Activated CD8-positive, alpha-beta memory T cell treated with anti-CD3 and anti-CD28 coated beads for 36 hours (primary cell): ENCODE results near the gene IDI2. TPM values are rescaled to one million over a fixed set of nuclear protein-coding genes. Genes with fewer than 3 reads are reported as not detected.

ENCODE experiments used
- CTCF ChIA-PET: fragments of 350-600 bp; sonication (Branson Sonifier 250); formaldehyde crosslinking; loops from one replicate; lab custom pipeline; 2021; ENCODE audit warnings: antibody characterized with exemption; lab: Charles Lee
- POLR2A ChIA-PET: fragments of 350-600 bp; sonication (Branson Sonifier 250); formaldehyde crosslinking; loops from one replicate; lab custom pipeline; 2021; ENCODE audit warnings: antibody characterized with exemption; lab: Charles Lee
- total RNA-seq, 2 experiments: library from RNA; stranded (reverse); gene quantifications; one replicate each; pipeline ENCODE4 v1.2.3, GENCODE V29; 2021

The IDI2 gene
- total RNA-seq, 2 experiments from 2014 or later, result not detected

DNA sequence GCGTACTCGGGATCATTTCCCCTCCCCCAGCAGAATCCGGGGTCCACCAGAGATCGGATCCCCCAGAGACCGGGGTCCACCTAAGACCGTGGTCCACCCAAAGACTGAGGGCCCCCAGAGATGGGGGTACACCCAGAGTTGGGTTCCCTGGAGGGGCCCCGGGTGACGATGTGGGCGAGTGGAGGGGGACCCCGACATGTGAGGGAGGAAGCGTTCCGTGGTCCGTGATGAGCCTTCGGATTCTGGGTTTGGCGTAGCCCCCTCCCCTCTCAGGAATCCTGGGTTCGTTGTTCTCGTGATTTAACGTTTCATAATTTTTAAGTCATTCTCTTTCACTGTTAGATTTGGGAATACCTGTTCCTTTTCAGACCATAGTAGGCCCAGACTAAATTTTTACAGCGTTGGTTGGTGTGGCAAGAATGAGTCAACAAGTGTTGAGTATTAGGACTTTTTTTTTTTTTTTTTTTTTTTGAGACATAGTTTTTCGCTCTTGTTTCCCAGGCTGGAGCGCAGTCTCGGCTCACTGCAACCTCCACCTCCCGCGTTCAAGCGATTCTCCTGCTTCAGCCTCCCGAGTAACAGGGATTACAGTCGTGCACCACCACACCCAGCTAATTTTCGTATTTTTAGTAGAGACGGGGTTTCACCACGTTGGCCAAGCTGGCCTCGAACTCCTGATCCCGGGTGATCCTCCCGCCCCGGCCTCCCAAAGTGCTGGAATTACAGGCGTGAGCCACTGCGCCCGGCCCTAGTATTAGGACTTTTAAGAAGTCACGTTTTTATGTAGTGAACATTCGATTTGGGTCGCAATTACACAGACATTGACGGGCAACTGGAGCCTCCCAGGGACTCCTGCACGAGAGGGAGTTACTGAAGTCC lies 36.8 kb downstream of the IDI2 start:
- POLR2A ChIA-PET, result interaction anchor here (0.6 to 1.0 kb wide), 3 partner anchors 26 to 85 kb away, joined by 3 to 9 read pairs (median 9); no protein-coding TSS in a partner anchor
- CTCF ChIA-PET, result interaction anchor here (0.6 to 0.7 kb wide), 2 partner anchors 73 to 141 kb away, joined by 3 to 6 read pairs; no protein-coding TSS in a partner anchor

DNA sequence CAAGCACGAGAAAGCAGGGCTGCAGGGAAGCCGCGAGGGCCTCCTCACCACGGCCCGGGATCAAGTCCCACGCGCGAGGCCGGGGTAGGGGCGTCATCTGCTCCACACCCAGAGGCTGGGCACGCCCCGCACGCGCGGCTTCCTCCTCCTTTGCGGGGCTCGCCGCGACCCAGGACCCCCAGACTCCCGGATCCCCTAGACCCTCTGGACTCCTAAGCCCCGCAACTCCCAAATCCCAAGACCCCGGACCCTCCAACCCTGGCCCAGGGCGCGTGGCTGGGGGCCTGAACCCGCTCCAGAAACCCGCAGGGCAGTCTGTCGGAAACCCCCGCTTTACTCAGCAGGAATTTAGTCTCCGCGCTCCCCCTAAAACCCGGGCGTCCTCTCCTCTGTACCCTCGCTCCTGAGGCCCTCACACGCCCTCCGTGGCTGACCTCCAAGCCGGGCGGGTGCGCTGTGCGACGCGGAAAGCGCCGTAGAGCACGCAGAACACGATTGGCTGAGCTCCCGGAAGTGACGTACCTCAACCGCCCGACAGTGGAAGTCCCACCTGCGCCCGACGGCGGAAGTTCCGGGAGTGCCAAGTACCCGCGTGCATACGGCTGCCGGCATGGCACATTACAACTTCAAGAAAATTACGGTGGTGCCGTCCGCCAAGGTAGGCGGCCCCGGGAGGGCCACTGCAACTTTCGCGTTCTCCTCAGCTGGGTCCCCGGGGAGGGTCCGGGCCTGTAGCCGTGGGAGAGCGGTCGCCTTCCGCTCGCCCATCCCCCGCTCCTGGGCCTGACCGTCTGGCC lies 37.6 kb downstream of the IDI2 start, which contains the start of gene GTPBP4:
Gene GTPBP4 (plus strand): TSS at position 565 of the 797 bp plus-strand sequence. CDS start 46 bp downstream, at position 611.
- CTCF ChIA-PET, result no interaction called here
- POLR2A ChIA-PET, result interaction anchor here (0.5 to 0.8 kb wide), 4 partner anchors 55 to 103 kb away, joined by 3 read pairs; partner anchors contain the start of genes IDI1 and WDR37

DNA sequence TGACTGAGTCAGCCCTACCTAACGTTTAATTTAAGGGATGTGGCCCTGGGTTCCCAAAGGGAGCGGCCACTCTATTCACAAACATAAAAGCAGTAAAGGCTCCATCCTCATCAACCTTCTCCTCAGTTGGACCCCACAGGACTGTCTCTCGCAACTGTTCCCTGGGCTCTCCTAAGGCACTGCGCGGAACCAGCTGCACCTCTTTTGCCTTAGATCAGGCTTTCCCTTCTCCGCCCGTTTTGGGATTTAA lies 38.1 kb downstream of the IDI2 start:
- POLR2A ChIA-PET, result no interaction called here
- CTCF ChIA-PET, result no interaction called here

DNA sequence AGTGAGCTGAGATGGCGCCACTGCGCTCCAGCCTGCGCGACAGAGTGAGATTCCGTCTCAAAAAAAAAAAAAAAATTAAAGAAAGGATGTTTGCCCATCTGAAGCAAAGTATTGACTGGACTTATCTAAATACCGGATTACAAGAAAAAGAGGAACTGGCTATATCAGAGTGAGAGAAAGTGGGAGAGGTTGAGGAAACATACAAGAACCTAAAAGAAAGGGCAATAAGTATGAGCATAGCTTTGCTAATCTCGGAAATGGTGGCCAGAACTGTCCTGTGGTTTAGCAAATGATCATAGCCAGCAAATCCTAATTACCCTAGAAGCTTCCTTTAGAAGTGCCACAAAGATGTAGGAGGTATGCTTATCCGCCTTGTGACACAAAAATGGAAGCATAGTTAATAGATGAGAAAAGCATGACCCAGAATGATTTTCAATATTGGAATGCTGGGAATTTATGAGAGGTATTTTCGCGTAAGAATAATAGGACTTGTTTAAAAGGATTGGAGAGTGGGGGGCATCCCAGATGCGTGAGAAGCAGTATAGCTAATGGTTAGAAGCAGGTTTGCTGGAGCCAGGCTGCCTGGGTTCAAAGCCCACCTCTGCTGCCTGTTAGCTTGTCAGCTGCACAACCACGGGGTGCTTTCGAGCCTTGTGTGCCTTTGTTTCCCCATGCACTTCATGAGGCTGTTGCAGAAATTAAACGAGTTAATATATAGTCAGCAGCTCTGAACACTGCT lies 38.6 kb downstream of the IDI2 start:
- ChIA-PET CTCF (no interaction called here), POLR2A (interaction anchor here (0.9 kb wide), 1 partner anchor 150 kb away, joined by 3 read pairs; no protein-coding TSS in a partner anchor)

DNA sequence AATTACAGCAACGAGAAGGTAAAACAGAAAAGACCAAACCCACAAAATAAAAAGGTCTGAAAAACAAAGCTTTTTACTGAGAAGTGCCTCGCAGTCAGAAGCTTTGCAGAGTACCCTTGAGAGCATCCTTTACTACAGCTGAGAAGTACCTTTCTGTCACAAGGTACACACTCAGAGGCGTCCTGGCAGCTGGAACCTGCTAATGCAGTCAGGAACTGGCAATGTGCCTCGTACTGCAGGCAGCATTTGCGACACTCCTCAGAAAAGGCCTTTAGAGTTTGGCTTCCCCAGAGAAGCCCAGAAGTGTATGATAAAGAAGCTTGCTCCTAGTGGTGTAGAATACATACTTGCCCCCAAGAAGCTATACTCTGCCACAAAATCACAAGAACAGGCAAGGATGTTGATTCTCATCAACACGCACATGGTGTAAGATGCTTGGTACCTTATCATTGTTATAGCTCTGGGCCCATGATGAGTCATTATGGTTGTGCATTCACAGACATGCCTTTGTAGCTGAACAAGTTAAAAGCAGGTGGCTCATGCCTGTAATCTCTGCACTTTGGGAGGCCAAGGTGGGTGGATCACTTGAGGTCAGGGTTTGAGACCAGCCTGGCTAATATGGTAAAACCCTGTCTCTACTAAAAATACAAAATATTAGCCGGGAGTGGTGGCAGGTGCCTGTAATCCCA lies 39.4 kb downstream of the IDI2 start:
- POLR2A ChIA-PET, result interaction anchor here (0.6 to 0.9 kb wide), 2 partner anchors 150 to 202 kb away, joined by 3 to 13 read pairs; no protein-coding TSS in a partner anchor
- CTCF ChIA-PET, result no interaction called here

DNA sequence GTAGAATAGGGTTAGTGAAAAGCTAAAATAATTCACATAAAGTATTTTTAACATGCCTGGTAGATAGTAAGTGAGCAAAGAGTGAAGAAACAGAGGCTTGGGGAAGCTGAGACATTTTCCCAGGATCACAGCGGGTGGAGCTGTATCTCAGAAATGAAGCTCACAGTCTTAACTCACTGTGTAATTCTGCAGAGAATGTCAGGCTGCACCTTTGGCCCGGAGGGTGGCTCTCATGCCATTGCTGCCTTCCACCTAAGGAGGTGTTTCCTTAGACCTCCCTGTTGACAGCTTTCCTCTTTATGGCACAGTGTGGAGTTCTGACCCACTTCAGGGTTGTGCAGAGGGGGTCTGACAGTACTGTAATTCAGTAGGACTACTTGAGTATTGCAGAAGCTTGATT lies 40.3 kb downstream of the IDI2 start:
- ChIA-PET CTCF (interaction anchor here (1.3 kb wide), 1 partner anchor 8 kb away, joined by 4 read pairs; no protein-coding TSS in a partner anchor), POLR2A (no interaction called here)

DNA sequence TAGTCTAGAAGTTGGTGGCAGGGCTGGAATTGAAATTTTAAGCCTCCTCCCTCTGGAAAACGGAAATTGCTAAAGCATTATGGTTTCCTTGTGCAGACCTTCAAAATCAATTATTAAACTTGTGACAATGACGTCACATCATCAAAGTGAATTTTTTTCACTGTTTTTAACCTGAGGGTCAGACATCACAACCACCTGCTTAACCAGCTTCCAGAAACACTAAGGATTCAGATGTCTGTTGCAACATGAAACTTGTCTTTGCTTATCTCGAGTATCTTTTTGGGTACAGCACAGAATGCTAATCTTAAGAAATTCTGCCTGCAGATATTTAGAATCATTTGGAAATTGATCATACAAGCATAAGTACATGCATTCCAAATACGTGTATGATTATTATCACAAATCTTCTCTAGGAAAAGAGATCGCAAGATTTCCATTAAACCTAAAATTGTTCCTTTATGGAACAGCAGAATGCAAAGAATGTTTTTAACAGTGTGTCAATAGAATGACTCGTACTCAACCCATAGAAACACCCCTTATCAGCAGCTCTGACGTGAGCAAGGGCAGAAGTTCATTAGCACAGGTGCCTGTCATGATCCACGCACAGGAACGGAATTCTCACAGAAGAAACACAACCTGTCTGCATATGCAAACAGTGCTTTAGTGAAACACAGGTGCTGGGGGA lies 41.5 kb downstream of the IDI2 start:
- POLR2A ChIA-PET, result no interaction called here
- CTCF ChIA-PET, result no interaction called here

DNA sequence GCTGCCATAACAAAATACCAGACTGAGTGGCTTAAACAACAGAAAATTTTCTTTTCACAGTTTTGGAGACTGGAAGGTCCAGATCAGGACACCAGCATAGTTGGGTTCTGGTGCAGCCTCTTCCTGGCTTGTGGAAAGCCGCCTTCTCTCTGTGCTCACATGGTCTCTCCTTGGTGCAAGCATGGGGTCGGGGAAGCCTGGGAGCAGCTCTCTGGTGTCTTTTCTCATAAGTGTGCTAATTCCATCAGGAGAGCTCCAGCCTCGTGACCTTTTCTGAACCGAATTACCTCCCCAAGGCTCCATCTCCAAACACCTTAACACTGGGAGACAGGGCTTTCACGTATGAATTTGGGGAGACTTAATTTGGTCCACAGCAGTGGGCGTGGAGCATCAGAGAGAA lies 42.3 kb downstream of the IDI2 start:
- CTCF ChIA-PET, result no interaction called here
- POLR2A ChIA-PET, result no interaction called here

DNA sequence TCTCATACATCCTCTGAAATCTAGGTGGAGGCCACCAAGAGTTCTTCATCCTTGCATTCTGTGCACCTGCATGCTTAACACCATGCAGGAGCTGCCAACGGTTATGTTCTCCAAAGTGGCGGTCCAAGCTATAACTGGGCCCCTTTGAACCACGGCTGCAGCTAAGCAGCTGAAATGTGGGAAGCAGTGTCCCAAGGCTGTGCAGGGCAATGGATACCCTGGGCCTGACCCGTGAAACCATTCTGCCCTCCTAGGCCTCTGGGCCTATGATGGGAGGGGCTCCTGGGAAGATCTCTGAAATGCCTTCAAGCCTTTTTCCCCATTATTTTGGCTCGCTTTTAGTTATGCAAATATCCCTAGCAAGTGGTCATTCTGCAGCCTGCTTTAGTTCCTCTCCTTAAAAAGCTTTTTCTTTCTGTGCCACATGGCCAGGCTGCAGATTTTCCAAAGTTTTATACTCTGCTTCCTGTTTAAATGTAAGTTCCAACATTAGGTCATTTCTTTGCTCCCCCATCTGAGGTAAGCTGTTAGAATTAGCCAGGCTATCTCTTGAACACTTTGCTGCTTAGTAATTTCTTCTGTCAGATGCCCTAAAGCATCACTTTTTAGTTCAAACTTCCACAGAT lies 45.1 kb downstream of the IDI2 start:
- CTCF ChIA-PET, result interaction anchor here (0.5 kb wide), 1 partner anchor 20 kb away, joined by 3 read pairs; no protein-coding TSS in a partner anchor
- POLR2A ChIA-PET, result no interaction called here

DNA sequence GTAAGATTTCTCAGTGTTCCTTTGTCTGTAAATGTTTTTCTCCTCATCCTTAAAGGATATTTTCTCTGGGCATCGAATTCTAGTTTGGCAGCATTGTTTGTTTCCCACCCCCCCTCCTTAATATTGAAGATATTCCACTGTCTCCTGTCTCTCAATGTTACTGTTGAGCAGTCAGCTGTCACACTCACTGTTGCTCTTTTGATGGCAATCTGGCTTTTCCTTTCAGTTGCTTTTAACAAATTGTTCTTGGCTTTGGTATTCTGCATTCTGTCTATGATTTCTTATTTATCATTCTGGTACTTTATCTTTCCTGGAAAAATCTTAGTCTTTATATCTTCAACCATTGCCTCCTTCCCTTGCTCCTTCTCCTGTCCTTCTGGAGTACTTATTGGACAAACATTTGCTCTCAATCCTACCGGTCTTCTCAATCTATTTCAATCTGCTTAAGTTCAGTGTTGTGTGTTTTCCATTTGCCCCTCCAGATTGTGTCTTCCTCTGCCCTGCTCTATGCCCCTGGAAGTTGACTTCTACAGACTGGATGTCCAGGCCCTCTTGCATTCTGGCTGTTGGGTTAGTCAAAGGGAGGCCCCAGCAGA lies 46.7 kb downstream of the IDI2 start:
- POLR2A ChIA-PET, result no interaction called here

DNA sequence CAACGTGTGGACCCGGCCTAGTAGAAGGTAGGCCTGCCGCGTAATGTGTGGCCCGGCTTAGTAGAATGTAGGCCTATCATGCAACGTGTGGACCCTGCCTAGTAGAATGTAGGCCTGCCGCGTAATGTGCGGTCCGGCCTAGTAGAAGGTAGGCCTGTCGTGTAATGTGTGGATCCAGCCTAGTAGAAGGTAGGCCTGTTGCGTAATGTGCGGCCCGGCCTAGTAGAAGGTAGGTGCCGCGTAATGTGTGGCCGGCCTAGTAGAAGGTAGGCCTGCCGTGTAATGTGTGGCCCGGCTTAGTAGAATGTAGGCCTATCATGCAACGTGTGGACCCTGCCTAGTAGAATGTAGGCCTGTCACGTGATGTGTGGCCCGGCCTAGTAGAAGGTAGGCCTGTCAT lies 49.3 kb downstream of the IDI2 start:
- POLR2A ChIA-PET, result no interaction called here
- CTCF ChIA-PET, result no interaction called here

More for the DNA sequence above, 46.7 kb downstream of the IDI2 start:
- CTCF ChIA-PET, result no interaction called here

DNA sequence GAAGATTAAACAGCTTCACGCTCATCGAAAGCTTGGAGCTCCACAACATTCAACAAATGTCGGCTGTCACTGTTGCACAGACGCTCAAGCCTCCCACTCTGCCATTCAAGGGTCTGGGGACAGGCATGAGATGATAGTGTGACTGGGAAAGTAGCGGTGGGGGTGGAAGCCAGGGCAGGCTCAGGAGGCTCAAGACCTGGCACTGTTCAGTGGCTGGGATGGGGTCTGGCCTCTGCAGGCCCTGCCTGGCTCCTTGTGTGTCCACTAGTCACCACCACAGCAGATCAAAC lies 50.9 kb downstream of the IDI2 start:
- ChIA-PET CTCF (no interaction called here), POLR2A (no interaction called here)

DNA sequence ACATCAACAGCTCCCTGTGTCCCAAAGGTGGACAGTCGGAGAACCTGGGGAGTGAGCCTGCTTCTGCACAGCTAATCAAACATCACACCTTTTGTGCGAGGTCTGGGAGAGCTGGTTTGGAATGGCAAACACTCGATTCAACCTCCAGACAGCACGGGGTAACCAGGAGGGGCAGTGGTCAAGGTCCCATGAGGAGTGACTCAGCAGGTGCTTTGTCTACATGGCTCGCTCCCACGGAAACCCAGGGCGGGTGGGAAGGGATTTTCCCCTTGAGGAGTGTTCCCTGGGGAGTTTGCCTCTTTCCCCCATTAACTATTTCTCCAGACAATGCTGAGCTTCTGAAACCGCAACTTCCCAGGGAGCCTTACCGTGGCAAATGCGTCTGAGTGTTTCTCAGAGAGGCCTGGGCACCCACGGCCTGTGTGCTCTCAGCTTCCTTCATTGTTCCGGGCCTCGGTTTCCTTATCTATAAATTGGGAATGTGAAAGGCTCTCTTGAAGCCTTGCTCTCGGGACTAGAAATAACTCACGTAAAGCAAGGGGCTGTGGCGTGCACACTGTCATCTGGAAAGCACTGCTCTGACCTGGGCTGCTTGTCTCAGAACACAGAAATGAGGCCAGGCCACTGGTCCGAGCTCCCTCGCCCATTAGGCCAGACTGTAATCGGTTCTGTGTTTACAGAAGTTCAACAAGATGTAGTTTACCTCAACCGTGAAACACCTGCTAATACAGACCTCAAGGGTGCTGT lies 51.4 kb downstream of the IDI2 start:
- CTCF ChIA-PET, result no interaction called here
- POLR2A ChIA-PET, result no interaction called here

DNA sequence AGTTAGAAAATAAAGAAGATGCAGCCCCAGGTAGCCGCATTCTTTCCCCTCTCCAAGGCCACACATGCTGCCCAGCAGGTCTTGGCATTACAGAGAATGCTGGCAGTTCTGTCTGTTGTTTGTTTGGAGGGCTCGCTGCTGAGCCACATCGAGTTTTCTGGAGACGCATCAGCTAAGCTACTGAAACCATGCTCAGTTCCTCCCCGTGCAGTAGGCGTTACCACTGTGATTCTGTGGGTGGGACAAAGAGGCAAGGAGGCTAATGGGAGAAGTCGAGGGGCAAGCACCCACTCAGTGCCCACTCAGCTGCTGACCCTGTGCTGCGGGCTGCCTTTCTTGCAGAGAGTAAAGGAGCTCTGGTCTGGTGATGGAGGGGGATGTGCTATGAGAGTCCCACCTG lies 52.9 kb downstream of the IDI2 start:
- ChIA-PET CTCF (no interaction called here), POLR2A (no interaction called here)

DNA sequence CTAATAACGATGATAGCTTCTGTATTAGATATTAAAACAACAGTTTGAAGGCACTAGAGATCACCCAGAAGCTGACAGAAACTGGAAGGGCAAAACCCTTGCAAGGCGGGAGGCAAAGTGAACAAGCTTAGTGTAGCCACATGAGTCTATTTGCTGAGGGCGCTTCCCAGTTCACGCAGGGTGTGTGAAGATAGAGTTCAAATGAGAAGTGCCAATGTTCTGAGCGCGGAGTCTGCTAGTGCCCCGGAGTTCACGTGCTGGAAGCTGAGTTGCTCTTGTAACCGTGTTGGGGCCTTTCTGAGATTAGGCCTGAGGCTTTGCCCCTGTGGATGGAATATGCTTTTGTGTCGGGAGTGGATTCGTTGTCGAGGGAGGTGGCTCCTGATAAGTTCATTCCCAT lies 54.0 kb downstream of the IDI2 start:
- ChIA-PET CTCF (no interaction called here), POLR2A (no interaction called here)

DNA sequence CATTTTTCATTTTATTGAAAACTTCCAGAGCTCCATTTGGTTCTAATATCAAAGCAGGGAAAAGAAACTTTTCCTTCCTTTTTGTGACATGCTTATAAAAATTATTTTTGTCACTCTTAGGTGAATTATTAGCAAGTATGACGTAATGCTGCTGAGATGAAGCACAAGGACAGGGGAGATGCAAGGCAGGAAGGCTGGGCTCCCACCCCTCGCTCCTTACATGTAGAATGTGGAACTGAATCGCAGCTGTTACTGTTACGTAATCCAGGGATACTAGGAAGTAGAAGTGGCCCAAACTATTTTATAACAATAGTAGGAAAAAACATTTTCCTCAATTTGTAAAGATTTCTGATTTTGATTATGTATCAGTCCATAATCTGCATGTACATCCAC lies 54.5 kb downstream of the IDI2 start:
- CTCF ChIA-PET, result no interaction called here
- POLR2A ChIA-PET, result no interaction called here
